Fibroblast of lung (primary cell): ENCODE results near the gene ERAS.

ENCODE experiments used
- CTCF ChIP-seq, 2 donors: IDR thresholded peaks in 1 of 2; conservative IDR thresholded peaks in 1 of 2; 1 replicate in 1 of 2; 2 replicates in 1 of 2; pipeline ENCODE4 v1.5.1; 2011 to 2012; ENCODE audit warnings: low read length in 2 of 2, control low read depth in 1 of 2, inconsistent platforms in 1 of 2, low read depth in 1 of 2, mild to moderate bottlenecking in 1 of 2
- EZH2 ChIP-seq: IDR thresholded peaks from 2 replicates; pipeline ENCODE4 v1.5.1; 2012; ENCODE audit warnings: low read length, control low read depth, mild to moderate bottlenecking; ENCODE audit errors: missing control alignments

- TF ChIP-seq EZH2, result no peak
- TF ChIP-seq CTCF (conservative IDR thresholded peaks at IDR 0.05 in 1 of 2, IDR thresholded peaks at IDR 0.05 in 1 of 2; ENCODE audit: low read depth in 1 of 2, low read length in 2 of 2), result no peak
These were observed 3.3 kb upstream of the ERAS start for GRCh38 chrX:48823053-48823452.
